Keratinocyte (primary cell): ENCODE data around the gene MEG3.

Experiments used
- EZH2 ChIP-seq: IDR thresholded peaks from one replicate; pipeline ENCODE4 v1.6.1; 2012; ENCODE audit warnings: inconsistent platforms, mild to moderate bottlenecking, low read length, moderate library complexity
- TF ChIP-seq, protein P1 (sequence below), 3 experiments: IDR thresholded peaks in 1 of 3; conservative IDR thresholded peaks in 1 of 3; optimal IDR thresholded peaks in 1 of 3; 2 replicates in 2 of 3; 3 replicates in 1 of 3; pipeline versions ENCODE3 to v1.5.1; 2011; ENCODE audit warnings: low read length in 3 of 3, mild to moderate bottlenecking in 3 of 3, moderate library complexity in 2 of 3, control low read depth in 1 of 3, inconsistent platforms in 1 of 3; ENCODE audit not compliant: insufficient read depth in 2 of 3; ENCODE audit errors: extremely low read depth in 1 of 3

DNA sequence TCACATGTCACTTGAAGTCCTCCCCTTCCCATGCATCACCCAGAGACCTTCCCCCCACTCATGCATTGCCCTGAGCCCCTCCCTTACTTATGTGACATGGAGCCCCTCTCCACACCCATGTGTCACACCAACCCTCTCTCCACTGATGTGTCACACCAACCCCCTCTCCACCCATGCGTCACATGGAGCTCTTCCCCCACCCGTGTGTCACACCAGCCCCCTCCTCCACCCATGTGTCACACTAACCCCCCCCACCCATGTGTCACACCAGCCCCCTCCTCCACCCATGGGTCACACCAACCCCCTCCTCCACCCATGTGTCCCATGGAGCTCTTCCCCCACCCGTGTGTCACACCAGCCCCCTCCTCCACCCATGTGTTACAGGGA lies 47.2 kb downstream of the MEG3 start:
- TF ChIP-seq, protein P1, sequence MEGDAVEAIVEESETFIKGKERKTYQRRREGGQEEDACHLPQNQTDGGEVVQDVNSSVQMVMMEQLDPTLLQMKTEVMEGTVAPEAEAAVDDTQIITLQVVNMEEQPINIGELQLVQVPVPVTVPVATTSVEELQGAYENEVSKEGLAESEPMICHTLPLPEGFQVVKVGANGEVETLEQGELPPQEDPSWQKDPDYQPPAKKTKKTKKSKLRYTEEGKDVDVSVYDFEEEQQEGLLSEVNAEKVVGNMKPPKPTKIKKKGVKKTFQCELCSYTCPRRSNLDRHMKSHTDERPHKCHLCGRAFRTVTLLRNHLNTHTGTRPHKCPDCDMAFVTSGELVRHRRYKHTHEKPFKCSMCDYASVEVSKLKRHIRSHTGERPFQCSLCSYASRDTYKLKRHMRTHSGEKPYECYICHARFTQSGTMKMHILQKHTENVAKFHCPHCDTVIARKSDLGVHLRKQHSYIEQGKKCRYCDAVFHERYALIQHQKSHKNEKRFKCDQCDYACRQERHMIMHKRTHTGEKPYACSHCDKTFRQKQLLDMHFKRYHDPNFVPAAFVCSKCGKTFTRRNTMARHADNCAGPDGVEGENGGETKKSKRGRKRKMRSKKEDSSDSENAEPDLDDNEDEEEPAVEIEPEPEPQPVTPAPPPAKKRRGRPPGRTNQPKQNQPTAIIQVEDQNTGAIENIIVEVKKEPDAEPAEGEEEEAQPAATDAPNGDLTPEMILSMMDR (optimal IDR thresholded peaks at IDR 0.05 in 1 of 3, IDR thresholded peaks at IDR 0.05 in 1 of 3, conservative IDR thresholded peaks at IDR 0.05 in 1 of 3; ENCODE audit: extremely low read depth in 1 of 3, insufficient read depth in 2 of 3, low read length in 3 of 3) = no peak
- TF ChIP-seq EZH2 = no peak
